Lung (tissue), 12 donors: ENCODE data around the gene PRRG4. TPM values are rescaled to one million over a fixed set of nuclear protein-coding genes. Genes with fewer than 3 reads are reported as not detected.

ENCODE experiments used
- ATAC-seq: fragments of 200-7000 bp; cut with Tn5 transposase; one replicate; pipeline ENCODE4 v1.9.1; 2020; ENCODE audit warnings: moderate number of reproducible peaks; ENCODE audit not compliant: insufficient read depth, low FRiP score
- DNase-seq, 3 donors: peaks; one replicate each; pipeline ENCODE4 v3.0.0-alpha.2; 2013 to 2017
- H3K27ac ChIP-seq, 2 donors: one replicate each; pipeline ENCODE4 v1.5.1; 2013; ENCODE audit warnings: mild to moderate bottlenecking in 2 of 2, moderate library complexity in 2 of 2, control low read depth in 1 of 2, inconsistent platforms in 1 of 2, low read depth in 1 of 2, low read length in 1 of 2
- H3K27me3 ChIP-seq, 3 donors: one replicate each; pipeline ENCODE4 v1.5.1; 2013; ENCODE audit warnings: low read length in 2 of 3; ENCODE audit not compliant: control insufficient read depth in 3 of 3, insufficient read depth in 3 of 3
- H3K36me3 ChIP-seq, 4 donors: one replicate each; pipeline ENCODE4 v1.5.1; 2013; ENCODE audit warnings: low read length in 4 of 4, mild to moderate bottlenecking in 1 of 4, moderate library complexity in 1 of 4; ENCODE audit not compliant: control insufficient read depth in 4 of 4, insufficient read depth in 4 of 4
- H3K4me1 ChIP-seq, 5 donors: one replicate each; pipeline ENCODE4 v1.5.1; 2013; ENCODE audit warnings: low read length in 5 of 5, mild to moderate bottlenecking in 2 of 5, moderate library complexity in 1 of 5; ENCODE audit not compliant: control insufficient read depth in 5 of 5, insufficient read depth in 5 of 5
- H3K4me3 ChIP-seq: one replicate; pipeline ENCODE4 v1.5.1; 2013; ENCODE audit warnings: mild to moderate bottlenecking, control low read depth, moderate library complexity
- H3K9ac ChIP-seq, 2 donors: one replicate each; pipeline ENCODE4 v1.5.1; 2013; ENCODE audit warnings: low read length in 2 of 2, control low read depth in 1 of 2; ENCODE audit not compliant: insufficient read depth in 1 of 2
- H3K9me3 ChIP-seq, 4 donors: one replicate each; pipeline ENCODE4 v1.5.1; 2013; ENCODE audit warnings: low read length in 3 of 4, mild to moderate bottlenecking in 1 of 4, moderate library complexity in 1 of 4; ENCODE audit not compliant: control insufficient read depth in 4 of 4, insufficient read depth in 3 of 4
- WGBS, 2 donors: extraction: QIAGEN DNeasy Blood & Tissue Kit; methylation state at CpG; one replicate each; pipeline ENCODE4 v1.1.7; 2013; 5-methylcytosine and 5-hydroxymethylcytosine counted together
- polyA plus RNA-seq, 2 donors: library from polyadenylated mRNA; stranded (reverse); fragments of 200-250 nt; gene quantifications; one replicate each; pipeline ENCODE4 v1.2.1, GENCODE V29; 2013
- total RNA-seq, 2 donors: library from RNA; depleted of rRNA in 1 of 2; stranded (reverse); fragments of >200 nt in 1 of 2; gene quantifications; one replicate each; pipeline ENCODE4 v1.2.1, GENCODE V29; 2014 to 2021
- TF ChIP-seq, protein P1 (sequence below): IDR thresholded peaks from 2 replicates; pipeline ENCODE4 v1.5.1; 2012; ENCODE audit warnings: mild to moderate bottlenecking; ENCODE audit errors: control extremely low read depth, extremely low read depth
- donor health status: control.
- donor health status: control.
- donor health status: Bipolar disorder and iron deficiency.
- donor health status: healthy.
- donor health status: DM: yes; HTN: yes; CAD: no.

The PRRG4 gene
- total and polyA plus RNA-seq, 4 donors, result 4.7 to 9.7 (median 6.1) TPM

DNA sequence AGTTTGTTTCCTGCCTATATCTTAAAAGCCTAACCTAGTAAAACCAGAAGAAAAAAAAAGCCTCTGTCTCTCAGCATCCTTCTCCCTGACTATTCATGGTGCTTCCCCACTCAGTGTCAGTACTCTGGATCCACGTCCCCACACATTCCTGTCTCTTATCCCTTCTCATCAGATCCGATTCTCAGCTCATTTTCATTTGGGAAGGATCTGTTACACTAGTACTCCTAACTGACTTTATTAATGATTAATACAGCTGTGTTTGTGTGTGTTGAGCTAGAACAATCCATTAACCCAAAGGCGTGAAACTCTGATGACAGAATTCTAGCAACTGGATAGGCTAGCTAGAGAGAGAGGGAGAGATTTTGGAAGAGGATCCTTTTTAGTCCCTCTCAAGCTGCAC is 1.5 kb downstream of the PRRG4 start:
- WGBS, 2 donors, result 77 to 82% methylated on average over 3 of the region's 3 CpGs
- Histone ChIP-seq H3K9me3 (no peaks in the 10 kb centered on the region), H3K36me3 (no peaks in the 10 kb centered on the region), H3K4me1 (peaks cover 0 to 13% (median 0%) of the 10 kb centered on the region in 5 donors), H3K27ac (no peak overlapping the region), H3K4me3 (no peak overlapping the region), H3K27me3 (peaks cover 0 to 15% (median 10%) of the 10 kb centered on the region in 3 donors), H3K9ac (no peak overlapping the region)
- DNase-seq, result no peak
- TF ChIP-seq, protein P1, sequence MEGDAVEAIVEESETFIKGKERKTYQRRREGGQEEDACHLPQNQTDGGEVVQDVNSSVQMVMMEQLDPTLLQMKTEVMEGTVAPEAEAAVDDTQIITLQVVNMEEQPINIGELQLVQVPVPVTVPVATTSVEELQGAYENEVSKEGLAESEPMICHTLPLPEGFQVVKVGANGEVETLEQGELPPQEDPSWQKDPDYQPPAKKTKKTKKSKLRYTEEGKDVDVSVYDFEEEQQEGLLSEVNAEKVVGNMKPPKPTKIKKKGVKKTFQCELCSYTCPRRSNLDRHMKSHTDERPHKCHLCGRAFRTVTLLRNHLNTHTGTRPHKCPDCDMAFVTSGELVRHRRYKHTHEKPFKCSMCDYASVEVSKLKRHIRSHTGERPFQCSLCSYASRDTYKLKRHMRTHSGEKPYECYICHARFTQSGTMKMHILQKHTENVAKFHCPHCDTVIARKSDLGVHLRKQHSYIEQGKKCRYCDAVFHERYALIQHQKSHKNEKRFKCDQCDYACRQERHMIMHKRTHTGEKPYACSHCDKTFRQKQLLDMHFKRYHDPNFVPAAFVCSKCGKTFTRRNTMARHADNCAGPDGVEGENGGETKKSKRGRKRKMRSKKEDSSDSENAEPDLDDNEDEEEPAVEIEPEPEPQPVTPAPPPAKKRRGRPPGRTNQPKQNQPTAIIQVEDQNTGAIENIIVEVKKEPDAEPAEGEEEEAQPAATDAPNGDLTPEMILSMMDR, result no peak
- ATAC-seq, result no peak

DNA sequence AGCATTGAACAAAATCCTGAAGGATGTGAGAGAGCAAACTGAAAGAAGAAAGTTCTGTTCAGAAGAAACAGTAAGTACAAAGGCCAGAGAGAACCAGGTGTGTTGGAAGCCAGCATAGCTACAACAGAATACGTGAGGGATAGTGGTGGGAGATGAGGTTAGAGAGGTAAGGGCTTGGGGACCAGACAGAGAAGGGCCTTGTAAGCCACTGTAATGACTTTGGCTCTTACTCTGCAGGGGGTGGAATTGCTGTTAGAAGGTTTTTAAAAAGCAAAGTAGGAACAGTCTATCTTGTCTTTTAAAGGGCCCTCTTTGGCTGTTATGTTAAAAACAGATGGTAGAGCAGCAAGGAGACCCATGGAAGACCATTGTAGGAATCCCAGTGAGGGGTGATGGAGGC is 4.2 kb downstream of the PRRG4 start:
- Histone ChIP-seq H3K4me1 (peaks cover 0 to 13% (median 0%) of the 10 kb centered on the region in 5 donors), H3K9me3 (no peaks in the 10 kb centered on the region), H3K27me3 (peaks cover 0 to 15% (median 10%) of the 10 kb centered on the region in 3 donors), H3K9ac (no peak overlapping the region), H3K27ac (no peak overlapping the region), H3K36me3 (no peaks in the 10 kb centered on the region), H3K4me3 (no peak overlapping the region)
- no peak for ATAC-seq
- TF ChIP-seq, protein P1, result no peak
- 88 to 90% methylated on average over 1 of the region's 1 CpG for WGBS, 2 donors
- DNase-seq, result no peak

DNA sequence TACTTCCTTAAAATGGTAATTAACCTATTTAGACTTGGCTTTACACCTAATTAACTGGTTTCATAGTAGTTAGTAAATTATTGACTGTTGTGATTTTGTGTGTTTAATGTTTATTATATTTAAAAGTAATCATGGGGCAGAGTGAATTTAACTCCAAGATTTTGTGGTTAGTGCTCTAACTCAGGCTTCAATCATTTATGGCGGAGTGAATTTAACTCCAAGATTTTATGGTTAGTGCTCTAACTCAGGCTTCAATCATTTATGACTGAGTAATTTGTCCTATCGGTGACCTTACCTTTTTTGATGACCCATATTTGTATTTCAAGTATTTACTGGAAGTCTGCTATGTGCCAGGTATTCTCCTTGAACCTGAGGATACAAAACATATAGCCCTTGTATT is 7.2 kb downstream of the PRRG4 start:
- Histone ChIP-seq H3K9ac (no peak overlapping the region), H3K9me3 (no peaks in the 10 kb centered on the region), H3K36me3 (no peaks in the 10 kb centered on the region), H3K4me3 (no peak overlapping the region), H3K4me1 (no peaks in the 10 kb centered on the region), H3K27me3 (peaks cover 0 to 5% (median 3%) of the 10 kb centered on the region in 3 donors), H3K27ac (no peak overlapping the region)
- DNase-seq (no peak), ATAC-seq (no peak)
- 94 to 98% methylated on average over 2 of the region's 2 CpGs for WGBS, 2 donors
- TF ChIP-seq, protein P1, result no peak
